HG03097 (cell line): ENCODE data around the gene SRSF12.

Experiments
- ATAC-seq: cut with Tn5 transposase; IDR thresholded peaks from one replicate; pipeline ENCODE4 v1.9.1; 2021; ENCODE audit not compliant: unreplicated experiment, low FRiP score

Gene SRSF12

GRCh38 chr6:89117211-89118108 lies at the start of gene SRSF12:
SRSF12 (minus strand) TSS chr6:89118071; CDS start chr6:89117887, 184 bp downstream.
- ATAC-seq = no peak

DNA sequence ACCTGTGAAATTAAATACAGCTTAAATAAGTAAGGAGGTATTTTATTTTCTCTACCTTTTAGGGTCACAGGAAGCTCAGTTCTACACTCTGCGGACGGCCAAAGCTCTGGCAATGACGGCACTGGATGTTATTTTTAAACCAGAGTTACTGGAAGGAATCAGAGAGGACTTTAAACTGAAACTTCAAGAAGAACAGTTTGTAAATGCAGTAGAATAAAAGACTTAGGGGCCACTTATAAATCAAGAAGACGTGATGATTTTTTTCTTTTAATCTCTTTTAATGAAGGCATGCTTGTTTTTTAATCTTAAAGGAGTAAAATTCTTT lies 44.1 kb upstream of the SRSF12 start:
- ATAC-seq = no peak

- no peak for ATAC-seq
Measured at GRCh38 chr6:89161326-89162046, 43.6 kb upstream of the SRSF12 start.

DNA sequence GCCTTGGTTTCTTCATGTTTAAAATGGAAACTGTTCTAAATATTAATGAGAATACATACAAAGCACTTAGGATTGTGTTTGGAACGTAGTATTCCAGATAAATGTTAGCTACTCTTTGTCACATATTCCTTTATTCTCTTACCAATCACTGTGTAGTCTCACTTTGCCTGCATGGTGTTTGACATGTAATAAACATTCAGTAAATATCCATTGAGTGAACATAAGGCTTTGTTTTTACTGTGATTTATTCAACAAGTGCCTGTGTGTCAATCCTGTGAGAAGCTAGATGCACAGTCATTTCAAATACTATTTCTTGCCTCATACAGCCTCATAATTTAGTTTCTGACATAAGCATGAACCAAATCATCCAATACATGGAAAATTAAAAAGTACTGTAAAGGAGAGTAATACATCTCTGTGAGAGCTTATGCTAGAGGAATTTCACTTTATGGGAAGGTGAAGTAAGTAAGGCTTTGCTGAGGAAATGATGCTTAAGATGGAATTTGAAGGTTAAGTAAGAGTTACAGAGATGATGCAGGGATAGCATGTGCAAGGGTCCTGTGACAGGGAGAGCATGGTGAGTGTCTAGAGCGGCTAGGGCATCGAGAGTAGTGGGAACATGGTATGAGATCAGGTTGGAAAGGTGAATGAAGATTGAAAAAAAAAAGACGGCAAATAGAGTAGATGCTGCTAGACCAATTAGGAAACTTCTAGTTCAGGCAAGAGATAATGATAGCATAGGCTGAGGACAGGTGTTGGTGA lies 42.6 kb upstream of the SRSF12 start:
- ATAC-seq = no peak

DNA sequence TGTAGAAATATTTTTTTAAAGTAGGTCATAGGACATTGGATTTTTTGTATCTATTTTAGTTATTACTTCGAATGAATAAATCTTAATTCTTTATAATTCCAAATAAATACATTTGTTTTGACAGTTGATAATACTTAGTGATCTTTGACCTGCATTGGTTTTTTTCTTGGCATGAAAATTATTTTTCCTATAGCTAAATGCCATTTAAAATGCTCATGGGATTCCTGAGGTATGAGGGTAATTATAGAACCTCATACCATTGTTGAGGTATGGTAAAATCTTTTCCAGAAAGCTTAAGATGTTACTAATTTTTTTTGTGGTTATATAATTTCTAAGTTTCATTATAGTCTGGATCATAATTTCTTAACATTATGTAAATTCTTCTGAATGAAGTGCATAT lies 36.3 kb upstream of the SRSF12 start:
- ATAC-seq = no peak

GRCh38 chr6:89148016-89148750 lies 30.3 kb upstream of the SRSF12 start:
- ATAC-seq = no peak

DNA sequence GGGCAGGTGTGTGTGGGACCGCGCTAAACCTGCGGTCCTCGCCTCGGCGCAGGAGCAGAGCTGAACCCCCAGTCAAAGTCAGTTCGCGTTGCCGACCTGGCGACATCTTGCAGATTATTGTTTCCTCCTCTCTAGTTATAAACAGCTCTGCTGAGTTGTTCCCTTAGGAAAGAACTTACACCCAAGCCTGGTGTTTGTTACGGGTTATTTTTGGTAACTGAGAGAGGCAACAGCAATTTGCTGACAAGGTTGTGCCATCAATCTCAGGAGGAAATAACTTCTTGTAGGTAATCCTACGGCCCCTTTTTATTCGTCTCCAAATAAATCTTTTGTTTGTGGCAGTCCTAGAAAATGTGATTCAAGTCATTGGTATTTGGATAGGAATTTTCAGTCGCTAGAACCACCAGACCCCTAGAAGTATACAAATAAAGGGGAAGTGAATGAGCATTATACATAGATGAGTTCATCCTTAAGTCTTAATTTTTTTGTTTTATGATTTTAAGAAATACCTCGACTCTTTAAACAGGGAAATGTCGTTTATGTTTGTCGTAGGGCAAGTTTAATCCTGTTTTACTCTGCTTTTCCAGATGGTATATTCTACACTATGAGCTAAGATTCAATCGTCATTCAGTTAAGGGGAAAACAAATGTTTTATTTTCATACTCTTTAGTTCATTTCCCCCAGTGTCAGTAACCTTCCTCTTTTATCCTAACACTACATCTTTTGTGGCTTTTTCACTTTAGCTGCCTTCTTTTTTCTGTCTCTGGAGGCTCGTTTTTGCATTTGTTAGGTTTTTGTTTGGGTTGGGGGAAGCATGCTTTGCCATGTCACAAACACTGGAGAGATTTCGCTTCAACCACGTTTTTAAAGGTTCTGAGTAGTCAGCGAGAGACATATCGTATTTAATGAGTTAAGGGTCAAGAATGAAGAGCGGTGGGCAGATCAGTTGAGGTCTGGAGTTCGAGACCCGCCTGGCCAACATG lies 29.1 kb upstream of the SRSF12 start:
- no peak for ATAC-seq

DNA sequence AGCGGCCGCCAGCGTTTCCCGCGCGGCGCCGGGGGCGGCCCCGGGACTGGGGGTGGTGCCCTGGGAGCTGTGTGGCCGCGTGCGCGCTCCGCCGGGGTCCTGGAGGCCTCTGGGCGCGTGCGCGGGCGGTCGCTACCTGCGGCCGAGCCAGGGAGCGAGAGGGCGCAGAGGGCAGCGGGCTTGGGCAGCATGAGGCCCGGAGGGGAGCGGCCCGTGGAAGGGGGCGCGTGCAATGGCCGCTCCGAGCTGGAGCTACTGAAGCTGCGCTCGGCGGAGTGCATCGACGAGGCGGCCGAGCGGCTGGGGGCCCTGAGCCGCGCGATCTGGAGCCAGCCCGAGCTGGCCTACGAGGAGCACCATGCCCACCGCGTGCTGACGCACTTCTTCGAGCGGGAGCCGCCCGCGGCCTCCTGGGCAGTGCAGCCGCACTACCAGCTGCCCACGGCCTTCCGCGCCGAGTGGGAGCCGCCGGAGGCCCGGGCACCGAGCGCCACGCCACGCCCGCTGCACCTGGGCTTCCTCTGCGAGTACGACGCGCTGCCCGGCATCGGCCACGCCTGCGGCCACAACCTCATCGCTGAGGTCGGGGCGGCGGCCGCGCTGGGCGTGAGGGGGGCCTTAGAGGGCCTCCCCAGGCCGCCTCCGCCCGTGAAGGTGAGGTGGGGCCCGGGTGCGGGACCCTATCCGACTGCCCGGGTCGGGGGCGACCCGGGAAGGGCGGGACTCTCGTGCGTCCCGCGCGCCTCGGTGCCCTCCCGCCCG lies 28.3 kb upstream of the SRSF12 start, which contains the start of gene PM20D2:
PM20D2 (plus strand) TSS at position 100 of the 762 bp plus-strand sequence; CDS start at position 190, 90 bp downstream.
- peak; percentile 53 for ATAC-seq

DNA sequence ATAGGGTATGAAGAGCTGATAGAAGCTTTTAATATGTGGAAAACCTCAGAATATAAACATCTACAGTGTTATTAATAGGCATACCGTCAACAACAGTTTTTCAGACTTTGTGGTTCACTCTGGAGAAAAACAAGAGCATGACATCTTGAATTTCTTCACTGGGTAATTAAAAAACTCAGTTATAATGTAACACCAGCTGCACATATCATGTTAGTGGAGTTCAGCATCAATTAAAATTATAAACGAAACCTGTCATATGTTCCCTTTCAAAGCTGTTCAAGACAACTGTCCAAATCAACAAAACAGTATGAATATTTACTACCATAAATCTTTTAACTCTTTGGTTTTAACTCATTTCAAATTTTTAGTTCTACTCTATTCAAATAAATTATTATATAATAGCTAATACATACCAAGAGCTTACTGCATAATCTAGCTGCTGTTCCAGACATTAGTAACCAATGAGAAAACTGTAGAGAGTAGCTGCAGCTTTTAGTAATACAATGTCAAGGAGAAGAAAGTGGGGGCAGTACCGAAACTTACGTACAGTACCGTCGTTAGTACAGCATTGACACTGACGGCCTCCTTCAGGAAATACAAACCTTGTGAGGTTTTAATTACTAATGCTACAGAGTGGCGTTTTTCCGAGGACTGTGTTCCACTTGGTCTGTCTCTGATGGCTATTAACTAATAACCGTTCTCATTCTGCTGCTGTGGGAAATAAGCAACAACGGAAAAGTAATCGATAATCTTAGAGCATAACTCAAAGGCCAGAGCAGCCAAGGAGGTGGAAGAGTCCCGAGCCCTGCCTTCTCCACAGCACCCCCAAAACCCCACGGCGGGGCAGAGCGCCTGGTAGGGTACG lies 27.5 kb upstream of the SRSF12 start:
- peak; percentile 44 for ATAC-seq

DNA sequence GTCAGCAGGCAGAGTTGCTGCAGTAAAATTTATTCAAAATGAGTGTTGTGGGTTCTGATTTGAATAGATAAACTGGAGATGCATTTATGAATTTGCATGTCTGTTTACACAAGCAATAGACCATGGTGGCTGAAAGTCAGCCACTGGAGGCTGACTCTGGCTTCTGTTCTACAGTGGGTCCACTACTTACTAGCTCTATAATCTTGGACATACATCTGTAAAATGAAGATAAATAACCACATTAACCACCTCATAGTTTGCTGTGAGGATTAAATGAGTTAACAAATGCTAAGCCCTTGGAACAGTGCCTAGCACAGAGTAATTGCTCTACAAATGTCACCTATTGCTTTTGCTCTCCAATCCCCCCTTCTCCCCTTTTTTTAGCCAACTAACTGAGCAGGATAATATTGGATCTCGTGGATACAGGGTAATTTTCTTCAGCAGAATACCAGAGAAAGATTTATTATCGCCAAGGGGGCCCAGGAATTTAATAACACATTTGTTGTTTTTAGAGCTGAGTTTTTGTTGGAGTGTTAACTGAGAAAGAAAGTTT lies 26.6 kb upstream of the SRSF12 start:
- peak; percentile 39 for ATAC-seq

DNA sequence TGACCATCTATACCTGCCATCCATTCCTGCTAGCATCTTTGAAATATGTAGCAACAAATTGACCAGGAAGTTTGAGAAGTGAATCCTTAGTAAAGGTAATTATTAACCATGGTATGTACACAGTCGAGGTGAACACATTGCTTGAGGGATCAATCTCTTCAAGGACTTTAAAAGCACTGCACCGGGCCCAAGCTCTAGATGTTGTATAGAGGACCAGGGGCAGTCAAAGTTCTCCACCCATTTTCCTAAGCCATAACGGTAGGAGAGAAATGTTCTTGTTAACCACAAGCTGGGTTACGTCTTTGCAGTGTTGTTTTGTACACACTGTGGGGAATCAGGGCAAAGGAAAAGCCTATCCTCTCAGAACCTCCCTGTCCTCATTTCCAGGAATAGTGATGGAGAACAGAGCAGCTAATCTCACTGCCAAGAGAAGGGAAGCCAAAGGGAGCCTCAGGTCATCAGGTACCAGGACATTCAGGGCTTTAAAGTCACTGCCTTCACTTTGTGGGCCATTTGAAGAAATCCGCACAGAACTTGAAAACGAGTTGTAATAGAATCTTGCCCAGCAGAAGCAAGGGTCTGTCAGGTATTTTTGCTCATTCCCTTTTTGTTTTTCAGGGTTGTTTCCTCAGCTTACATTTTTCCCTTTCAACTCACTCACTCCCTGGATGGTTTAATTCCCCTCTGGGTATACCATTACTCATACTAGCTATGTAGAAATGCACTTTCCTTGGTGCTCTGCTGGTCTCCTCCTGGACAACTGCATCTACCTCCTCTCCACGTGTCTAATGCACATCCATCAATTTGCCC lies 22.7 kb upstream of the SRSF12 start:
- no peak for ATAC-seq

GRCh38 chr6:89139509-89140346 lies 21.9 kb upstream of the SRSF12 start:
- no peak for ATAC-seq

DNA sequence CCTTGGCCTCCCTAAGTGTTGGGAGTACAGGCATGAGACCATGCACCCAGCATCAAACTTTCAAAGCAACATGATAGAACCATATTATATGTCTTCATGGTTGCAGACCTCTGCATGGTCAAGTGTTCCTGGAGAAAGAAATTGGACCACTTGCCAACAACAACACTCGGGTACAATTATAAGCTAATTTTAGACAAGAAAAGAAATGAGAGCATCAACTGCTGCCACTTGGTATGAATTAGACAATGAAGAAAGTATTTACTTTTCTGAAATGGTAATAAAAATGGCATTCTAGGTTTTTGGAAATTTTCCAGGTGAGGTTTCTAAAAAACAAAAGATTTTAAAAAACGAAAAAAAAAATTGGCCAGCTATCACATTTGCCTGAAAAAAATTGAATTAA lies 20.3 kb upstream of the SRSF12 start:
- ATAC-seq = no peak

DNA sequence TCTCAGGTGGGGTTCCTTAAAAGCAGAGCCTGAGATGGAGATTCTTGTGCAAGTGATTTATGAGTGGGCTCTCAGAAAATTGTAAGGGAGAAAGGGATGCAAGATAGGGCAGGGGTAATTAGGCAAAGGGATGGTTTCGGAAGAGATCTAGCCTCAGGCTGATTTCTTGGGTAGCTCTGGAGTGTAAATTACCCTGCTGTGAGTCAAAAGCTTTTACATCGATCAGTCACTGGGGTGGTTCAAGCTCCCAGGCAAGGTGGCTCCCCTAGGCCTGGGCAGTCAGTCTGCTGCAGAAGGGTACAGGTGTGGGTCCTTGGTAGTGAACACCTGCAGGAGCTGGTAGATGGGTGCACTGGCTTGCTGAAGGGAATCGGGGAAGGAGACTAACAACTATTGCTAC lies 16.9 kb upstream of the SRSF12 start:
- ATAC-seq = no peak

DNA sequence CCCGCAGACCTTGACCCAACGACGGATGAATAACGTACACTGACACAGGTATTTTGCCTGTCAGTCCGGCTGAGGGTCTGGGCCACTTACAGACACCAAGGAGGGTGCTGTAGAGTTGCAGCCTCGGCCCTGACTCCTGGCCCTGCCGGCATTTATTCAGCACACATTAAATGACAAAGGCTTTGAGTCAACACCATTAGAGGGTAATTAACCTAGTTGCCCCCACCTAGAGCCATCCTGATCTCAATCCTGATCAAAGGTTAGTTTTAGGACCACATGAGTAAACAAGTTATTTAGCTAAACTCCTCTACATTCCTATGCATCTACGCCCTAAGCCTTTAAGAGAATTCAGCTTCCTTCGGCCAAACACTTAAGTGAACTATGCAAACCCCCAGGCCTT lies 16.1 kb upstream of the SRSF12 start:
- ATAC-seq = no peak

GRCh38 chr6:89132057-89132456 lies 14.2 kb upstream of the SRSF12 start:
- no peak for ATAC-seq
